Endothelial cell of umbilical vein (primary cell): ENCODE measurements around the gene HNRNPLL. TPM values are rescaled to one million over a fixed set of nuclear protein-coding genes. Genes with fewer than 3 reads are reported as not detected.

ENCODE experiments used
- BruUV-seq: library from RNA; stranded (reverse); fragments of 400-500 nt; replicated peaks from 2 replicates; lab custom pipeline; 2021; lab: Mats Ljungman, UMichigan
- CTCF ChIA-PET: fragments of 300-600, 350-600 bp; sonication (Branson Sonifier 250); formaldehyde crosslinking; loops from one replicate; lab custom pipeline; 2021; ENCODE audit warnings: antibody characterized with exemption, inconsistent platforms; lab: Charles Lee
- POLR2A ChIA-PET: fragments of 300-600, 350-600 bp; sonication (Branson Sonifier 250); formaldehyde crosslinking; loops from one replicate; lab custom pipeline; 2021; ENCODE audit warnings: antibody characterized with exemption, inconsistent platforms; lab: Charles Lee
- DNase-seq: peaks from one replicate; pipeline ENCODE4 v3.0.0-alpha.2; 2011; ENCODE audit warnings: low read depth, low spot score
- FAIRE-seq: peaks from 2 replicates; lab custom pipeline; 2011; peaks lifted over from hg19 to GRCh38; lab: Jason Lieb, UNC
- H2AFZ ChIP-seq: 2 replicates; pipeline ENCODE4 v1.6.0; 2012; ENCODE audit warnings: low read depth, low read length, control low read depth, inconsistent platforms
- H3K27ac ChIP-seq: 2 replicates; pipeline ENCODE4 v1.5.1; 2011; ENCODE audit warnings: low read depth, mild to moderate bottlenecking, control low read depth, low read length, moderate library complexity; ENCODE audit not compliant: insufficient read depth
- H3K27me3 ChIP-seq, 2 experiments: 2 replicates each; pipeline versions ENCODE4 v1.6.0 to v1.6.1; 2011; ENCODE audit warnings: low read length in 2 of 2, mixed read lengths in 1 of 2; ENCODE audit not compliant: control insufficient read depth in 2 of 2, insufficient read depth in 2 of 2
- H3K36me3 ChIP-seq, 2 experiments: 2 replicates in 1 of 2; 3 replicates in 1 of 2; pipeline ENCODE4 v1.5.1; 2011; ENCODE audit warnings: low read length in 2 of 2, mild to moderate bottlenecking in 1 of 2, moderate library complexity in 1 of 2; ENCODE audit not compliant: control insufficient read depth in 2 of 2, insufficient read depth in 2 of 2; ENCODE audit errors: extremely low read depth in 1 of 2
- H3K4me1 ChIP-seq: 3 replicates; pipeline ENCODE4 v1.5.1; 2011; ENCODE audit warnings: mild to moderate bottlenecking, low read length; ENCODE audit not compliant: control insufficient read depth, insufficient read depth; ENCODE audit errors: extremely low read depth
- H3K4me2 ChIP-seq: 2 replicates; pipeline ENCODE4 v1.6.1; 2011; ENCODE audit warnings: low read length, control low read depth, mixed read lengths; ENCODE audit not compliant: insufficient read depth
- H3K4me3 ChIP-seq, 3 experiments: fragments of 200-600 bp in 1 of 3; sonication (generic), shearing (Covaris generic) in 1 of 3; replicated peaks in 1 of 3; 2 replicates each; pipeline ENCODE4 v1.5.1; 2011 to 2016; ENCODE audit warnings: control low read depth in 3 of 3, low read length in 3 of 3, mild to moderate bottlenecking in 2 of 3, inconsistent platforms in 1 of 3, low read depth in 1 of 3, moderate library complexity in 1 of 3; ENCODE audit not compliant: insufficient read depth in 1 of 3
- H3K79me2 ChIP-seq: 2 replicates; pipeline ENCODE4 v1.6.0; 2012; ENCODE audit warnings: low read length, inconsistent platforms; ENCODE audit not compliant: control insufficient read depth, insufficient read depth
- H3K9ac ChIP-seq: replicated peaks from 2 replicates; pipeline ENCODE3; 2011; ENCODE audit warnings: low read length, control low read depth; ENCODE audit not compliant: insufficient read depth; ENCODE audit errors: extremely low read depth
- H3K9me1 ChIP-seq: replicated peaks from 3 replicates; pipeline ENCODE4 v1.6.0; 2011; ENCODE audit warnings: mild to moderate bottlenecking, low read length; ENCODE audit not compliant: control insufficient read depth, insufficient read depth; ENCODE audit errors: extremely low read depth
- H3K9me3 ChIP-seq: replicated peaks from 2 replicates; pipeline ENCODE4 v1.5.1; 2012; ENCODE audit warnings: low read length, inconsistent platforms; ENCODE audit not compliant: control insufficient read depth, insufficient read depth
- H4K20me1 ChIP-seq: replicated peaks from 2 replicates; pipeline ENCODE3; 2011; ENCODE audit warnings: mild to moderate bottlenecking, low read length; ENCODE audit not compliant: control insufficient read depth, insufficient read depth; ENCODE audit errors: extremely low read depth
- CTCF ChIP-seq, 2 donors: IDR thresholded peaks; 1 replicate in 1 of 2; 2 replicates in 1 of 2; pipeline ENCODE4 v1.5.1; 2011; ENCODE audit warnings: low read length in 2 of 2, mild to moderate bottlenecking in 2 of 2, moderate library complexity in 2 of 2, control low read depth in 1 of 2, inconsistent platforms in 1 of 2, low read depth in 1 of 2; ENCODE audit not compliant: insufficient read depth in 1 of 2; ENCODE audit errors: extremely low read depth in 1 of 2
- EZH2 ChIP-seq: IDR thresholded peaks from 2 replicates; pipeline ENCODE4 v1.6.1; 2012; ENCODE audit warnings: borderline replicate concordance, low read depth, mild to moderate bottlenecking, moderate library complexity, low read length, inconsistent platforms; ENCODE audit not compliant: severe bottlenecking
- FOS ChIP-seq: IDR thresholded peaks from 2 replicates; pipeline ENCODE4 v1.6.1; 2011; ENCODE audit warnings: mild to moderate bottlenecking, low read length, moderate library complexity, borderline replicate concordance; ENCODE audit not compliant: insufficient read depth
- GATA2 ChIP-seq: IDR thresholded peaks from 2 replicates; pipeline ENCODE4 v1.7.0; 2011; ENCODE audit warnings: low read depth, mild to moderate bottlenecking, moderate library complexity, mixed read lengths, low read length; ENCODE audit not compliant: insufficient read length, insufficient read depth
- JUN ChIP-seq: IDR thresholded peaks from 2 replicates; pipeline ENCODE4 v1.6.1; 2011; ENCODE audit warnings: borderline replicate concordance, low read depth; ENCODE audit not compliant: insufficient read length, insufficient read depth
- MAX ChIP-seq: IDR thresholded peaks from 2 replicates; pipeline ENCODE4 v1.6.1; 2011; ENCODE audit not compliant: insufficient read depth, insufficient read length
- MYC ChIP-seq: IDR thresholded peaks from one replicate; pipeline ENCODE4 v1.6.1; 2011; ENCODE audit warnings: mild to moderate bottlenecking, low read depth, low read length
- POLR2A ChIP-seq: IDR thresholded peaks from 2 replicates; pipeline ENCODE4 v1.6.1; 2012; ENCODE audit warnings: low read depth, mild to moderate bottlenecking, control low read depth, low read length
- POLR2AphosphoS5 ChIP-seq: IDR thresholded peaks from 2 replicates; pipeline ENCODE4 v1.6.1; 2012; ENCODE audit warnings: low read depth, mild to moderate bottlenecking, control low read depth, low read length, moderate library complexity; ENCODE audit not compliant: insufficient read depth
- dilution Hi-C: fragments of 300-500 bp; cut with MboI; formaldehyde crosslinking; loops from one replicate; pipeline ENCODE4 v1.15.0; 2019; ENCODE audit warnings: low sequenced_read_pairs; ENCODE audit not compliant: extremely low pct_ligation_motif_present
- intact Hi-C: fragments of 100-400 bp; cut with micrococcal nuclease; formaldehyde crosslinking; loops from one replicate; pipeline ENCODE4 v1.10.0; 2022
- polyA plus RNA-seq, 4 experiments: library from polyadenylated mRNA; depleted of rRNA in 3 of 4; stranded (reverse) in 3 of 4; unstranded in 1 of 4; fragments of >200 nt; gene quantifications; 2 replicates each; pipeline versions ENCODE4 v1.2.1 to v1.2.3, GENCODE V29; 2011 to 2012; ENCODE audit warnings: missing spikeins in 1 of 4
- total RNA-seq: library from RNA; stranded (reverse); gene quantifications from 2 replicates; pipeline ENCODE4 v1.2.3, GENCODE V29; 2021

The HNRNPLL gene
- total and polyA plus RNA-seq, 2 donors (not counting 3 experiments of a cell fraction or from before 2014, with no cell fraction given), result 19.8 to 56.2 TPM

GRCh38 chr2:38605298-38605830 lies 2.6 kb upstream of the HNRNPLL start:
- TF ChIP-seq POLR2A (no peak), CTCF (IDR thresholded peaks at IDR 0.05; ENCODE audit: extremely low read depth in 1 of 2, insufficient read depth in 1 of 2, low read depth in 1 of 2, low read length in 2 of 2) (no peak), JUN (no peak), EZH2 (no peak), GATA2 (no peak), MAX (no peak), FOS (no peak), POLR2AphosphoS5 (no peak), MYC (no peak)
- intact Hi-C loops, result no loop called here
- no peak for FAIRE-seq

More at GRCh38 chr2:38605298-38605830, 2.6 kb upstream of the HNRNPLL start:
- H3K9me1 ChIP-seq, result no peaks in the 10 kb centered on the region
- H4K20me1 ChIP-seq, result no peaks in the 10 kb centered on the region
- no peaks in the 10 kb centered on the region for H3K9me3 ChIP-seq
- H3K9ac ChIP-seq, result no peak overlapping the region
- ChIA-PET CTCF (interaction anchor here (2.4 to 5.9 kb wide), 3 partner anchors 14 to 81 kb away, joined by 6 to 69 read pairs (median 15); no protein-coding TSS in a partner anchor), POLR2A (no interaction called here)
- H3K36me3 ChIP-seq, result no peaks in the 10 kb centered on the region
- BruUV-seq, result no TSS peak
- H3K4me2 ChIP-seq, result no peak overlapping the region
- DNase-seq, result no peak
- H3K27me3 ChIP-seq, result no peaks in the 10 kb centered on the region
- no peak overlapping the region for H3K27ac ChIP-seq
- no peak overlapping the region for H2AFZ ChIP-seq
- H3K79me2 ChIP-seq, result peaks cover 21% of the 10 kb centered on the region
- dilution Hi-C loops, result no loop called here
- H3K4me3 ChIP-seq, result no peak overlapping the region
- peaks cover 5% of the 10 kb centered on the region for H3K4me1 ChIP-seq
